ENCODE results near the gene SIX4.

DNA sequence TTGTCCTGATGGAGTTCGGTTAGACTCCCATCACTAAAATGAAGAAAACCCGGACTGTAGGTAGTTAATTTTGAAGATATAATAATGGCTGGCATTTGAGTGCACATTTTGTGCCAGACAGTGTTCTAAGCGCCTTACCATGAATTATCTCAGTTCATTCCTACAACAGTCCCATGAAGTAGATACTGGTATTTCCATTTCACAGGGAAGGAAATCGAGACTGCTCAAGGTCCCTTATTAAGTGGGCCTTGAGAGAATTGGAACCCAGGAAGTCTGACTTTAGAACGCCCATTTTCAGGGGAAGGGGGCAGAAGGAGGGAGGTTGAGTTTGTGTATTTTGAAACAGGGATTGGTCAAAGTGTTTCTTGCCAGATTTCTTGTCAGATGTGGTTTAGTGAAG is 11.3 kb upstream of the SIX4 start:
- TF ChIP-seq, protein P1, sequence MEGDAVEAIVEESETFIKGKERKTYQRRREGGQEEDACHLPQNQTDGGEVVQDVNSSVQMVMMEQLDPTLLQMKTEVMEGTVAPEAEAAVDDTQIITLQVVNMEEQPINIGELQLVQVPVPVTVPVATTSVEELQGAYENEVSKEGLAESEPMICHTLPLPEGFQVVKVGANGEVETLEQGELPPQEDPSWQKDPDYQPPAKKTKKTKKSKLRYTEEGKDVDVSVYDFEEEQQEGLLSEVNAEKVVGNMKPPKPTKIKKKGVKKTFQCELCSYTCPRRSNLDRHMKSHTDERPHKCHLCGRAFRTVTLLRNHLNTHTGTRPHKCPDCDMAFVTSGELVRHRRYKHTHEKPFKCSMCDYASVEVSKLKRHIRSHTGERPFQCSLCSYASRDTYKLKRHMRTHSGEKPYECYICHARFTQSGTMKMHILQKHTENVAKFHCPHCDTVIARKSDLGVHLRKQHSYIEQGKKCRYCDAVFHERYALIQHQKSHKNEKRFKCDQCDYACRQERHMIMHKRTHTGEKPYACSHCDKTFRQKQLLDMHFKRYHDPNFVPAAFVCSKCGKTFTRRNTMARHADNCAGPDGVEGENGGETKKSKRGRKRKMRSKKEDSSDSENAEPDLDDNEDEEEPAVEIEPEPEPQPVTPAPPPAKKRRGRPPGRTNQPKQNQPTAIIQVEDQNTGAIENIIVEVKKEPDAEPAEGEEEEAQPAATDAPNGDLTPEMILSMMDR (IDR thresholded peaks at IDR 0.05; ENCODE audit: insufficient read depth, low read depth, low read length) = no peak
- TF ChIP-seq EZH2 (IDR thresholded peaks at IDR 0.05; ENCODE audit: insufficient read depth, low read length) = no peak
